CD4-positive, alpha-beta T cell treated with Interleukin-6 for 4 hours (primary cell): ENCODE data around the gene AMBP.

Experiments used
- DNase-seq: peaks from one replicate; pipeline ENCODE4 v3.0.0-alpha.2; 2020; ENCODE audit warnings: mixed read lengths

AMBP gene

DNA sequence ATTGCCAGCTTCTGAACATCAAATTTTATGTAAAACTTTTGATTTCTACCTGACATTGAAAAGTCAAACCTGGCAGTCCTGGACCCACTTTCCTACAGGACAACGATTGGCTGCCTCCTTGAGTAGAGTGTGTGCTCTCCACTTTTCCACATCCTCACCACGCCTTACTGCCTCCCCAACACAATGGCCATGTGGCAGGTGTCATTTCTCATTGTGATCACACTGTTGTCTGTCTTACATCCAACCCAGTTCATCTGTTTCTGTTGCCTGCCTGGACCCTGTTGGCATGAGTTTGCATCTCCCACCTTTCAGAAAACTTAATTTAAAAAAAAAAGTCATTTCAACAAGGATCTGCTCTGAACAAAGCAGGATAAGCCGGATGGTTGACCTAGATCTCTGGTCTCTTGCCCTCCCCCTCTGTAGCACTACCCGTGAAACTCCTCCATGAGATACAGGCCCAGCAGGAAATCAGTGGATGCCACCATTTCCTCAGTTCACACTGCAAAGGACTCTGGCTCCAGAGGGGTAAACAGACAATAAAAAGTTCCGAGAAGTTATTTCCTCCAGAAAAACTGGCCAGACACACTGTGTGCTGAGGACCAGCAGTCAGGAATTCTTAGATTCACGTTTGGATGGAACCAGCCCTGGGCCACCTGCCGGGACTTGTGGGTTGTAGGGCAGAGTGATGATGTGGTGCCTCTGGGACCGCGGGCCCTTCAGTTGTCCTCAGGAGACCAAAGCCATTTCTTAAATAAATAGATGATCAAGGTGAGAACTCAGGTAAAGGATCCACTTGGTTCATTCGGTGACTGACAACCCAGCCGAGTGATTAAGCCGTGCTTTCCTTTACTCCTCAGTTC is 48.6 kb downstream of the AMBP start:
- DNase-seq, result no peak

DNA sequence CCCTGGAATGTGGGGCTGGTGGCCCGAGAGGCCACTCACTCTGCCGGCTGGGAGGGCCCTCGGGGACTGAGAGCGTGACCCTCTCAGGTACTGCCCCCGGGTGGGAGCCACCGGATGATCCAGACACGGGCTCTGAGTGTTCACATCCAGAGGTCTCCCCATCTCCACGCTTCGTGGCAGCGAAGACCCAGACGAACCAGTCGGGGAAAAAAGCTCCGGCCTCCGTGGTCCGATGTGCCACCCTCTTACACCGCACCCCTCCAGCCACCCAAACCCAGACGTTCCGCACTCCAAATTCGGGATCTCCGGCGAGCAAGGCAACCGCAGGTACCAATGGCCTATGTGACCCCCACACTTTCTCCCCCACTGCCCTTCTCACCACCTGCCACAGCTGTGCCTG is 49.5 kb downstream of the AMBP start:
- DNase-seq, result no peak

DNA sequence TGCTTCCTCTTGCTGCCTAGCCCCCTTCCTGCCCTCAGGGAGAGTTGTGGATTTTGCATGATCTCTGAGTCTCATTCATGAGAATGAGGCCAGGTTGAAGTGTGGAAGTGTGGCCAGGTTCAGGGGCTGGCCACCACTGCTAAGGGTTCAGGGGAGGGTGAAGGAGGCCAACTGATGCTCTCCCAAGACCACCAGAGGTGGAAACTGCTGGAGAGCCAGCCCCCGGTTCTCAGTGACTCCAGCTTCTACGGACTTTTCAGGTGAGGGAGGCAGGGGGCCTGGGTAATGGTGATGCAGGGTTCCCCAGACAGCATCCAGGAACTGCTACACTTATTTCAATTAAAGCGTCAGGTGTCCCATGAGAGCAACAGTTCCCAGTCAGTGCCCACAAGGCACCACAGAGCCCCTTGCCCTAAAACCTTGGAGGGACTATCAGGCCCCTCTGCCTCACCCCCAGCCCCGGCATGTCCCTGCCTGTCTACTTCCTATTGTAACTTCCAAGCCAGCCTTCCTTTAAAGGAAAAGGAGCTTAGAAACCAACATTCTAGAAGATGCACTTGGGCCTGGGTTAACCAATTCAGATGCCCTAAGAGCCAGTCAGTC is 50.1 kb downstream of the AMBP start:
- no peak for DNase-seq

DNA sequence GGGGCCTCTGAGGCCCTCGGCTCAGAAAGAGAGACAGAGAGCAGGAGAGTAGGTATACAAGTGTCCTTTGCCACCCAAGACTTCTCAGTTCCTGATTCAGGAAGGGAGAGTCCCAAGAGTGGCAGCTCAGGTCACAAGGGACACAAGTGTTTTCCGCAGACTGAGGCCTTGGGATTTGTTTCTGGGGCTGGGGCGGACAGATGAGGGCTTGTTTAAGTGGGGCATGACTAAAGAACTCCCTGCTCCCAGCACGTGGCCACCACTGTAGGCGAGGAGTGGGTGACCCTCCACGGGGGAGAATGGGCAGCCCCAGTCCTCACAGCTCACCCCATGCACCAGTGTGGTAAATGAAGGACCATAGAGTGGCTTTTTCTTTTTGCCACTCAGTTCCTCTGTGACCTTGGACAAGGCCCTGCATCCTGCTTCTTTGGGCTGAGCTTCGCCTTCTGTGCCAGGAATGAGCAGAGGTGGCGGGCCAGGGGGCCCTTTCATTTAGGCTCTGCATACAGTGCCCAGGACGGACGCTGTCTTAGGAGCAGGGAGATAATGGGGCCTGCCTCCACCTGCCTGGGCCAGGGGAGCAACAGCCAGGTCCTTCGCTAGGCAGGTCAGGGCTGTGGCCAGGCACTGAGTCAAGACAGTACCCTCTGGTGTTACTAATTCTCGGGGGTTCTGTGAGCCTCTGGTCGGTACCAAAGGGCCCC is 50.8 kb downstream of the AMBP start:
- no peak for DNase-seq

DNA sequence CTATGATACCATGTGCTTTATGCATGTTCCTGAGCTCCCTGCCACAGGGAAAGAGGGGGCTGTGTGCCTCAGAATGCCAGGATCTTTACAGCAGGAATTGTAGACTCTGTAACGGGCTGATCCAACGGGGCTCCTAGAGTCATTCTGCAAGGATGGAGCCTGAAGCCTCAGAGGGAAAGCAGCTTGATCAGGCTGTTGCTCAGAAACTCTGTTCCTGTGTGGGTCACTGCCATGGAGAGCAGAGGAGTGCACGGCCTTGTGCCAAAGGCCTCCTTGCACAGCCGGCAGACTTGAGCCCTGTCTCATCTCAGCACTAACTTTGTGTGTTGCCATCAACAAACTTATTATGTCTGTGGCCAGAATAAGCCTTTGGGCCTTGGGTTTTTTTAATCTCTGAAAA is 51.8 kb downstream of the AMBP start:
- no peak for DNase-seq

DNA sequence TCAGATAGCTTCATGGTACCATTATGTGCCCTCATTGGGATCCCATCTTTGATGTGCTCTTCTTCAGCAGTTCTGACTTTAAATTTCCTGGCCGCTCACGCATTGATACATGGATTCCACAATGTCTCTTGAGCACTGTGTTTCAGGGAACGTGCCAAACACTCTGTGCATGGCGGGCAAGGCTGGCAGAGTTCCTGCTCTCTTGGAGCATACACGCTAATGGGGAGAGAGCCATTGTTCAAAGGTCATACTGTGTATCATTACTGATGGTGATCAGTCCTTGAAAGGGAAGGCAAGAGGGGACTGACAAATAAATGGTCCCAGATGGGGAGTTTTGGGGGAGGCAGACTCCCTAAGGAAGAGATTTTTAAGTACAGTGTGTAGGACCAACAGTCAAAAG is 52.3 kb downstream of the AMBP start:
- DNase-seq, result no peak

DNA sequence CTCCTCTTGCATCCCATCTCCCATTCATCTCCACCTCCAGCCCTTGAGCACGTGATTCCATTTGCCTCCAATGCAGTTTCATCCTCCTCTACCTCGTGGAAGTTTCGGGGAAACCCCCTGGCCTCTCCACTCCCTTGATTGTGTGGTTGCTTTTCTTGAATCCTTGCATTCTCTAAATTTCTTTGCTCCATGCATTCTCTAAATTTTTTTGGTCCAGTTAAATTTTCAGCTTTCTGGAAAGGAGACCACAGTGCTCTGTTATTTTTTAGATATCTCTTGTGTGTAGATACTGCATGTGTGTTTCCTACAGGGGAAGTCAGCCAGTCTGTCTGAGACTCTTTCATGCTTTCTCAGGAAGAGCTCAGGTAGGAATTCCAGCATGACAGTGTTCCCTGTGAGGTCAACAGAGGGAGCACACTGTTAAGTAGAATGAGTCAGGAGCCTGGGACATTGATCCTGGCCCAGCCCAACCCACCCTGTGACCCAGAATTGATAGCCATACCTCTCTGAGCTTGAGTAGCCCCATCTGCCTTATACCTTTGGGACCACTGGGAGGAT is 52.8 kb downstream of the AMBP start:
- DNase-seq, result no peak

DNA sequence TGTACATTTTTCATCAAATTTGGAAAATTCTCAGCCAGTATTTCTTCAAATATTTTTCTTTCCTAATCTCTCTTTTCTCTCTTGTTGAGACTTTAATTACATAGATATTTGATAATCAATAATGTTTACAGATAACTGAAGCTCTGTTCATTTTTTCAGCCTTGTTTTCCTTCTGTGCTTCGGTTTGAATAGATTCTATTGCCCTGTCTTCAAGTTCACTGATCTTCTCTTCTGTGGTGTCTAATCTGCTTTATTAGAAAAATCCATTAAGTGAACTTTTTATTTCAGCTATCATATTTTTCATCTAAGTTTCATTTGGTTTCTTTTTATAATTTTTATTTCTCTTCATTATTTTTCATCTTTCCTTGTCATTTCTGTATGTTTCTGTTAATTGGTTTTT is 54.1 kb downstream of the AMBP start:
- no peak for DNase-seq

DNA sequence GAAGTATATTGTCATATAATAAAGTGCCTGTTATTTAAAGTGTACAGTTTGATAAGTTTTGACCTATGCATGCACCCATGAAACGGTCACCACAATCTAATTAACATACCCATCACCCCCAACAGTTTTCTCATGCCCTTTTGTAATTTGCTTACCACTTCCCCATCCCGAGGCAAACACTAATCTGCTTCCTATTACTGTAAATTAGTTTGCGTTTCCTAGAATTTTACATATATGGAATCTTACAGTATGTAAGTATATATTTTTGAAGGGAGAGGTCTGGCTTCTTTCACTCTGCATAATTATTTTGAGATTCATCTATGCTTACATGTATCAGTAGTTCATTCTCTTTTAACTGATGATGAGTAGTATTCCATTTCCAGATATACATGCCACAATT is 56.5 kb downstream of the AMBP start:
- no peak for DNase-seq

DNA sequence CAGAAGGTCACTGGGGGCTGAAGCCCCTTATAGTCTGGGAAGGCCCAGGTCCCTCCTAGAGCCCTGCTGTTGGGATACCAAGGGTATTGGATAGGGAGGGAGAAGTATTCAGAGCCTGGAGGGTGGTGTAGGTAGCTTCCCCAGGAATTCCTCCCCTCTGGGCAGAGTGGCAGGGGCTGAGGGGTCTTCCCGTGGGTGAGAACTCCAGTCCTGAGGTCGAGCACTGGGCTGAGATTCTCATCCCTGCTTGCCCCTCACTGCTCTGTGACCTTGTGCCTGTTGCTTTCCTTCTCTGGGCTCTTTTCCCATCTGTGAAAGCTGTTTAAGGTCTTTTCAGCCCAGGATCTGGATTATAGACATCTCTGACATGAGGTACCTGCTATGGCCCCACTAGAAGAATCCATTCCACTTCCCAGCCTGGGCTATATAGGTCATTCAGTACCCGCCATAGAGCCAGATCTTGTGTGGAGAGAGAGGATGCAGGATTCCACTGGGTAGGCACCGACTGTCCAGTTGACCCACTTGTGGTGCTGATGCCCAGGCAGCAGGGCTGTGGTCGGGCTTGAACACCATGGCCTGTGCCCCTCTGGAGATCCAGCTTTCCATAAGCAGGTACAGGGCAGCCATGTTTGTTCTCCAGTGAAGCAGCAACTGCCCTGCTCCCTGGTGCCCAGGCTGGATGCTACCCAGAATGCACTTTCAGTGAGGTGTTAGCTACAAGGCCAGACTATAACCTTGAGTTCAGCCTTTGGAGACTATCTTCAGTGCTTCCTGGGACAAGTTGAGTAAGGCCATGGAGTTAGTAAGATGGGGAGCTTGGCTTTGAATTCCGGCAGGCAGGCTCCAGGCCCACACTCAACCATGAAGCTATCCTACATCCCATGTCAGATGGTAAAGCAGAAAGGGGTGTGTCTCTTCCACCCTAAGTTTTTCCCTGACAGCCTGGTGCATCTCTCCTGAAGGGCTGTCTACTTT is 60.1 kb downstream of the AMBP start:
- DNase-seq, result no peak

DNA sequence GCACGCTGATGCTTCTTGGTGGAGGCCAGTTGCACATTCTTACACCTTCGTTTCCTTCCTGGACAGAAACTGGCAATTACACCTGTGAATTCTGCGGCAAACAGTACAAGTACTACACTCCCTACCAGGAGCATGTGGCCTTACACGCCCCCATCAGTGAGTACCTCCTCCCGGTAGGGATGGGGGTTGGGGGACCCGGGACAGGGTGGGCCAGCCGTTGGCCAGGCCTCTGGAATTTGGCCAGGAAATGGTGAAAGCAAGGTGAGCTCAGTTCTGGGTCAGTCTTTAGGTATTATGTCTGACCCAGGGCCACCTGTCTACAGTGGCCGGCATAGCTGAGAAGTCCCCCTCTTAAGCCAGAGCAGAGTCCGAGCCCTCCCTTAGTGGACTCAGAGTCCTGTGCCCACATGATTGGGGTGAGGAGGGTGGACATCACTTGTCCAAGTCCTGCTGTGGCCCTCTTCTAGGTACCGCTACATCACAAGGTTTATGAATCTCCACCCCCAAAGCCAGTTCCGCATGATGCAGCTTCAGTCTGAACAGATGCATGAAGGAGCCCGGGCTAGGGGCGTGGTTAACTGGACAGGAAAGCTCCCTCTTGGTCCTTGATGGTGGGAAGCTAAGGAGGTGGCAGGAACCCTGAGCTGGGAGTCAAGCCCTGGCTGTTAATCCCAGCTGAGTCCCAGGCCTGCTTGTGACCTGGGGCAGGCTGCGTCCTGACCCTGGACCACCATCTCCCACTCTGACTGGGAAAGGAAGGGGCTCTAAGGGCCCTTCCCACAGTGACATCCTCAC is 61.3 kb downstream of the AMBP start:
- no peak for DNase-seq

DNA sequence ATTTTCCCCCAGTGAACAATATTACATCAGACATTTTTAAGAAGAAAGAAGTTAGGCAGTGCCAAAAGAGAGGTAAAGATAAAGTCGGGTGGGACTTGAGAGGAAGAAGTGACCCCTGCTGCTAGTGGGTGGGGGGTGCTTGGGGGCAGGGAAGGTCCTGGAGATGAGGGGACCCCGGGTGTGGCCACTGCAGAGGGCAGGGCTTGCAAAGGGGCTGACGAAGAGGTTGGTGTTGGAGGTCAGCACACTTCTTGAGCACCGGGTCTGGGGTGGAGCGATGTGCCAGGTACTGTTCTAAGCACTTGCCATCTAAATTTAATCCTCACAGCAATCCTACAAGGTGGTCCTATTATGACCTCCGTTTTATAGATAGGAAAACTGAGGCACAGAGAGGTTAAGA is 62.0 kb downstream of the AMBP start:
- no peak for DNase-seq

DNA sequence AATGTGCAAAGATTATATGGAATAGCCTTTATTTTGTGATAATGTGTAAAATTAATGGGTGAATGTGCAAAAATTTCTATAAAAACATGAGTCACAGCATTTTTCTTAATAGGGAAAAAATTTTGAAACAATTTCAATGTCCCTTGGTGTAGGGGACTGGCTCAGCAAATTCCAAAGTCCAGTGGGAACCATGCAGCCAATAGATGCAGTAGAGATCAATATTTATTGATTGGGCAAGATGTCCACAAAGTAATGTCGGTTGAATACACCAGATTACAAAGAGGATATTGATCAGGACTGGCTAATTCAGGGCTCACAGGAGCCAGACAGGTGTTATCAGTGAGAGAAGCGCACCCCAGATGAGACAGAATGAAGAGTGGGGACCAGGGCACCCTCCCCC is 62.5 kb downstream of the AMBP start:
- DNase-seq, result no peak

DNA sequence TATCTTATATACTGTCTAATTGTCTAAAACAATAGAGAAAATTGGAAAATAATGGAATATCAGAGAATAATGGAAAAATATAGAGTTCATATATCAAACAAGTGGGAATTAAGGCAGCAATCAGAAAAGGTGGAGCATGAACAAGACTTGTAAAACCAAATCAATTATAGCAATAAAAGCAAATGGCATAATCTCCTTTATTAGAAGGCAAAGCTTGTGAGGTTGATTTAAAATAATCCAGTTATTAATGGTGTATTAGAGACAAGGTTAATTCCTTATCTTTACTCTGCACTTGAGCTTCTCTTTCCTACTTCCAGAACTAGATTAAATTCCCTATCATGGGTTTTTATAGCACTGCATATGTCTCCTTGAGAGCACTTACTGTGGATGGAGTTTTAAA is 64.1 kb downstream of the AMBP start:
- no peak for DNase-seq

DNA sequence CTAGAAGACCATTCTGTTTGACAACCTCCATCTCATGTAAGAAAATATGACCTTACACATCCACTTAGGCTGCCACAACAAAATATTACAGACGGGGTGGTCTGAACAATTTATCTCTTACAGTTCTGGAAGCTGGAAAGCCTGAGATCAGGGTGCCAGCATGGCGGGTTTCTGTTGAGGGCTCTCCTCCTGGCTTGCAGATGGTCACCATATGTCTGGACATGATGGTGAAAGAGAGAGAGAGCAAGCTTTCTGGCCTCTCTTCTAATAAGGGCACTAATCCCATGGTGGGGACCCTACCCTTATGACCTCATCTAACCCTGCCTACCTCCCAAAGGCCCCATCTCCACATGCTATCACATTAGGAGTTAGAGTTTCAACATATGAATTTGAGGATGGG is 66.0 kb downstream of the AMBP start:
- no peak for DNase-seq

DNA sequence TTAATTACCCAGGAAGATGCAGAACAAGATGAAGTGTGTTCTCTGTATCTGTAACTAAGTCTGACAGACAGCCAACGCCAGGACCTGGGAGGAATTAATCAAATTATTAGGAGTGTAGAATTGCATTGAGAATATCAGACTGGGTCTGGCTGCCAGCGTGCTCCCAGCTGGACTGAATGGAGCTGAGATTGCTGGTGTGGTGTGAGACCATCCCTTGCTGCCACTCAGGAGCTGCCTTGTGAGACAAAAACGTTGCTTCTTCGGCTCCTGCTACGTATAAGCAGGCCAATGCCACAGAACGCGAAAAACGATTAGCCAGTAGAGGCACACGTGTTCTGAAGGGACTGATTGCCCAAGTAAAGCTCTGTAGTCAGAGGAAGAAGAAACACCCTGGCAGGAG is 66.8 kb downstream of the AMBP start:
- no peak for DNase-seq
